CD14-positive monocyte (primary cell): ENCODE measurements around the gene TNPO1. TPM values are rescaled to one million over a fixed set of nuclear protein-coding genes. Genes with fewer than 3 reads are reported as not detected.
A peak's percentile ranks its signal among the peaks of the same experiment; 100 is the strongest.

Experiments used
- DNase-seq, 3 donors: peaks; one replicate each; pipeline ENCODE4 v3.0.0-alpha.2; 2011 to 2022
- H2AFZ ChIP-seq: 2 replicates; pipeline ENCODE4 v1.6.0; 2012; ENCODE audit warnings: mild to moderate bottlenecking, low read depth, low read length, inconsistent platforms; ENCODE audit not compliant: insufficient read depth, poor library complexity, severe bottlenecking
- H3K27ac ChIP-seq, 2 donors: 1 replicate in 1 of 2; 2 replicates in 1 of 2; pipeline ENCODE4 v1.5.1; 2012 to 2013; ENCODE audit warnings: low read length in 2 of 2, control low read depth in 1 of 2, inconsistent platforms in 1 of 2, low read depth in 1 of 2, mild to moderate bottlenecking in 1 of 2
- H3K27me3 ChIP-seq, 2 donors: one replicate each; pipeline versions ENCODE4 v1.6.0 to v1.6.1; 2011 to 2013; ENCODE audit warnings: low read length in 2 of 2; ENCODE audit not compliant: control insufficient read depth in 2 of 2, insufficient read depth in 2 of 2
- H3K36me3 ChIP-seq, 2 donors: replicated peaks in 1 of 2; 1 replicate in 1 of 2; 2 replicates in 1 of 2; pipeline versions ENCODE4 v1.5.1 to v1.6.1; 2012 to 2013; ENCODE audit warnings: low read length in 2 of 2, control low read depth in 1 of 2, inconsistent platforms in 1 of 2, mild to moderate bottlenecking in 1 of 2; ENCODE audit not compliant: insufficient read depth in 2 of 2, control insufficient read depth in 1 of 2
- H3K4me1 ChIP-seq, 2 donors: 1 replicate in 1 of 2; 2 replicates in 1 of 2; pipeline versions ENCODE4 v1.5.1 to v1.6.1; 2012 to 2013; ENCODE audit warnings: low read length in 2 of 2, control low read depth in 1 of 2, inconsistent platforms in 1 of 2, mild to moderate bottlenecking in 1 of 2, moderate library complexity in 1 of 2; ENCODE audit not compliant: insufficient read depth in 2 of 2, control insufficient read depth in 1 of 2
- H3K4me2 ChIP-seq: replicated peaks from 2 replicates; pipeline ENCODE3; 2012; ENCODE audit warnings: low read length, moderate library complexity, mild to moderate bottlenecking; ENCODE audit not compliant: poor library complexity, severe bottlenecking; ENCODE audit errors: extremely low read depth
- H3K4me3 ChIP-seq, 3 experiments: fragments of 200-600 bp in 1 of 3; sonication (generic) in 1 of 3; replicated peaks in 1 of 3; 1 replicate in 2 of 3; 2 replicates in 1 of 3; pipeline ENCODE4 v1.5.1; 2011 to 2013; ENCODE audit warnings: low read length in 3 of 3, mild to moderate bottlenecking in 3 of 3, control low read depth in 2 of 3, low read depth in 2 of 3, inconsistent platforms in 1 of 3, moderate library complexity in 1 of 3
- H3K79me2 ChIP-seq: 2 replicates; pipeline ENCODE4 v1.6.0; 2012; ENCODE audit warnings: mild to moderate bottlenecking, control low read depth, inconsistent platforms, low read length, moderate library complexity; ENCODE audit not compliant: insufficient read depth
- H3K9ac ChIP-seq: 2 replicates; pipeline ENCODE4 v1.6.0; 2017; ENCODE audit warnings: low read length, mild to moderate bottlenecking; ENCODE audit not compliant: insufficient read depth, poor library complexity, severe bottlenecking
- H3K9me3 ChIP-seq, 2 donors: replicated peaks in 1 of 2; 1 replicate in 1 of 2; 2 replicates in 1 of 2; pipeline versions ENCODE4 v1.5.1 to v1.6.1; 2012 to 2013; ENCODE audit warnings: low read length in 2 of 2, control low read depth in 1 of 2; ENCODE audit not compliant: control insufficient read depth in 1 of 2, insufficient read depth in 1 of 2
- H4K20me1 ChIP-seq: 2 replicates; pipeline ENCODE4 v1.6.0; 2012; ENCODE audit warnings: mild to moderate bottlenecking, low read length, control low read depth, moderate library complexity; ENCODE audit not compliant: insufficient read depth
- H3K27ac Mint-ChIP-seq, 7 donors: one replicate each; pipeline ENCODE4 v1.8.0; 2020; ENCODE audit warnings: mild to moderate bottlenecking in 7 of 7, mixed read lengths in 7 of 7, moderate library complexity in 6 of 7, inconsistent platforms in 2 of 7
- H3K27me3 Mint-ChIP-seq, 3 donors: one replicate each; pipeline ENCODE4 v1.8.0; 2021 to 2022; ENCODE audit warnings: low read depth in 3 of 3, mild to moderate bottlenecking in 3 of 3, mixed read lengths in 3 of 3, moderate library complexity in 3 of 3, inconsistent platforms in 1 of 3
- H3K36me3 Mint-ChIP-seq, 2 donors: one replicate each; pipeline ENCODE4 v1.8.0; 2020; ENCODE audit warnings: mixed read lengths in 2 of 2, inconsistent platforms in 1 of 2, mild to moderate bottlenecking in 1 of 2
- H3K4me1 Mint-ChIP-seq: one replicate; pipeline ENCODE4 v1.8.0; 2020; ENCODE audit warnings: mild to moderate bottlenecking, mixed read lengths
- H3K4me3 Mint-ChIP-seq, 2 donors: one replicate each; pipeline ENCODE4 v1.8.0; 2020; ENCODE audit warnings: mild to moderate bottlenecking in 2 of 2, mixed read lengths in 2 of 2, moderate library complexity in 1 of 2
- H3K9me3 Mint-ChIP-seq, 7 donors: one replicate each; pipeline ENCODE4 v1.8.0; 2020 to 2022; ENCODE audit warnings: mixed read lengths in 7 of 7, mild to moderate bottlenecking in 6 of 7, moderate library complexity in 6 of 7, inconsistent platforms in 2 of 7
- CTCF ChIP-seq: fragments of 200-600 bp; IDR thresholded peaks from one replicate; pipeline ENCODE4 v1.8.0; 2022; ENCODE audit warnings: antibody characterized with exemption, mild to moderate bottlenecking
- WGBS: methylation state at CpG from one replicate; pipeline ENCODE4 v1.1.5; 2013; ENCODE audit warnings: missing lambda C conversion rate; ENCODE audit not compliant: insufficient coverage; 5-methylcytosine and 5-hydroxymethylcytosine counted together
- intact Hi-C, 2 donors: fragments of 100-400 bp; cut with micrococcal nuclease; formaldehyde crosslinking; loops; one replicate each; pipeline versions ENCODE4 v1.15.0 to v1.15.1; 2023
- polyA plus RNA-seq, 3 donors: library from polyadenylated mRNA; depleted of rRNA in 1 of 3; unstranded in 2 of 3; stranded (reverse) in 1 of 3; fragments of 300-500 nt in 2 of 3; fragments of >200 nt in 1 of 3; fragmentation: Illumina TruSeq in 2 of 3; gene quantifications; 1 replicate in 2 of 3; 2 replicates in 1 of 3; pipeline ENCODE4 v1.2.3, GENCODE V29; 2012 to 2021

Gene TNPO1
- polyA plus RNA-seq, 3 donors, result 9.3 to 28.1 (median 26.3) TPM

GRCh38 chr5:72811849-72812248 is 4.6 kb upstream of the TNPO1 start:
- Histone ChIP-seq H3K79me2 (no peaks in the 10 kb centered on the region), H2AFZ (no peak overlapping the region), H3K4me3 (no peak overlapping the region), H3K27me3 (no peaks in the 10 kb centered on the region), H3K9me3 (no peaks in the 10 kb centered on the region), H4K20me1 (no peaks in the 10 kb centered on the region), H3K9ac (no peak overlapping the region), H3K36me3 (no peaks in the 10 kb centered on the region), H3K4me2 (no peak overlapping the region), H3K27ac (no peak overlapping the region), H3K4me1 (peaks cover 7 to 20% of the 10 kb centered on the region in 2 donors)
- no CpG with 5 or more reads among the region's 1 CpG for WGBS
- Mint-ChIP-seq H3K36me3 (no peaks in the 10 kb centered on the region), H3K27ac (no peak overlapping the region), H3K4me3 (no peak overlapping the region), H3K9me3 (peaks cover 0 to 6% (median 0%) of the 10 kb centered on the region in 7 donors), H3K27me3 (peaks cover 0 to 4% (median 2%) of the 10 kb centered on the region in 3 donors), H3K4me1 (peaks cover 12% of the 10 kb centered on the region)
- no peak for TF ChIP-seq CTCF
- DNase-seq, result no peak
- intact Hi-C loops, result loop anchor here (10.0 kb wide), 3 partner anchors 197 to 683 kb away; partner anchors contain the start of gene BTF3 (in 1 of the 2)

- Histone ChIP-seq H3K27ac (no peak overlapping the region), H3K9ac (no peak overlapping the region), H4K20me1 (no peaks in the 10 kb centered on the region), H3K9me3 (no peaks in the 10 kb centered on the region), H3K79me2 (peaks cover 2% of the 10 kb centered on the region), H3K4me2 (no peak overlapping the region), H3K27me3 (no peaks in the 10 kb centered on the region), H3K4me3 (no peak overlapping the region), H3K36me3 (no peaks in the 10 kb centered on the region), H3K4me1 (peaks cover 10 to 26% of the 10 kb centered on the region in 2 donors), H2AFZ (no peak overlapping the region)
- WGBS, result no CpG with 5 or more reads among the region's 1 CpG
- TF ChIP-seq CTCF, result no peak
- peaks cover 0 to 4% (median 0%) of the 10 kb centered on the region in 7 donors for H3K9me3 Mint-ChIP-seq
- peak overlapping the region in 3 of 7 donors; percentile 26 to 78 (median 63) for H3K27ac Mint-ChIP-seq
- peaks cover 17% of the 10 kb centered on the region for H3K4me1 Mint-ChIP-seq
- intact Hi-C loops, result loop anchor here (10.0 kb wide), 3 partner anchors 198 to 682 kb away; partner anchors contain the start of gene BTF3 (in 1 of the 2)
- no peaks in the 10 kb centered on the region for H3K36me3 Mint-ChIP-seq
- peak; percentile 57 to 75 (median 71) for DNase-seq
- H3K4me3 Mint-ChIP-seq, result no peak overlapping the region
- H3K27me3 Mint-ChIP-seq, result peaks cover 0 to 2% (median 2%) of the 10 kb centered on the region in 3 donors
These were observed 4.0 kb upstream of the TNPO1 start for GRCh38 chr5:72812488-72812887.
